Neural progenitor cell (in vitro differentiated cells): ENCODE results near the gene MYL4. TPM values are rescaled to one million over a fixed set of nuclear protein-coding genes. Genes with fewer than 3 reads are reported as not detected.

Experiments
- DNase-seq: peaks from one replicate; pipeline ENCODE4 v3.0.0-alpha.2; 2016; ENCODE audit warnings: low spot score
- H2AFZ ChIP-seq: fragments of 200-600 bp; sonication (generic); replicated peaks from 2 replicates; pipeline ENCODE4 v1.6.1; 2016; ENCODE audit warnings: antibody characterized with exemption
- H3F3A ChIP-seq: fragments of 200-600 bp; sonication (generic); 2 replicates; pipeline ENCODE4 v1.6.1; 2016; ENCODE audit warnings: antibody characterized with exemption, low read depth
- H3K27ac ChIP-seq: fragments of 200-600 bp; sonication (generic); 2 replicates; pipeline ENCODE4 v1.5.1; 2016; ENCODE audit warnings: mild to moderate bottlenecking
- H3K27me3 ChIP-seq: fragments of 200-600 bp; sonication (generic); 2 replicates; pipeline ENCODE4 v1.6.1; 2016; ENCODE audit warnings: mild to moderate bottlenecking, moderate library complexity
- H3K36me3 ChIP-seq: fragments of 200-600 bp; sonication (generic); 2 replicates; pipeline ENCODE4 v1.5.1; 2016
- H3K4me1 ChIP-seq: fragments of 200-600 bp; sonication (generic); 2 replicates; pipeline ENCODE4 v1.6.1; 2016; ENCODE audit warnings: mixed run types
- H3K4me2 ChIP-seq: fragments of 200-600 bp; sonication (generic); 2 replicates; pipeline ENCODE4 v1.6.1; 2016
- H3K4me3 ChIP-seq: fragments of 200-600 bp; sonication (generic); 2 replicates; pipeline ENCODE4 v1.5.1; 2016
- H3K79me2 ChIP-seq: fragments of 200-600 bp; sonication (generic); 2 replicates; pipeline ENCODE4 v1.6.1; 2016; ENCODE audit warnings: low read depth
- H3K9ac ChIP-seq: fragments of 200-600 bp; sonication (generic); 2 replicates; pipeline ENCODE4 v1.6.1; 2016
- H3K9me3 ChIP-seq: fragments of 200-600 bp; sonication (generic); 2 replicates; pipeline ENCODE4 v1.5.1; 2016; ENCODE audit warnings: low read depth
- H4K20me1 ChIP-seq: fragments of 200-600 bp; sonication (generic); 2 replicates; pipeline ENCODE4 v1.6.1; 2016; ENCODE audit warnings: low read depth
- H3K27ac Mint-ChIP-seq: 3 replicates; pipeline ENCODE4 v1.8.0; 2021; ENCODE audit warnings: mixed read lengths
- H3K27me3 Mint-ChIP-seq: 2 replicates; pipeline ENCODE4 v1.8.0; 2022; ENCODE audit warnings: low read depth, mild to moderate bottlenecking, inconsistent platforms, moderate library complexity, mixed read lengths; ENCODE audit not compliant: insufficient read depth
- H3K36me3 Mint-ChIP-seq: 3 replicates; pipeline ENCODE4 v1.8.0; 2021; ENCODE audit warnings: mixed read lengths
- H3K4me1 Mint-ChIP-seq: 3 replicates; pipeline ENCODE4 v1.8.0; 2021; ENCODE audit warnings: mixed read lengths
- H3K4me3 Mint-ChIP-seq: 3 replicates; pipeline ENCODE4 v1.8.0; 2021; ENCODE audit warnings: mild to moderate bottlenecking, moderate library complexity, mixed read lengths
- H3K9me3 Mint-ChIP-seq: 3 replicates; pipeline ENCODE4 v1.8.0; 2020; ENCODE audit warnings: mixed read lengths
- CTCF ChIP-seq: fragments of 200-600 bp; sonication (generic); IDR thresholded peaks from 2 replicates; pipeline ENCODE4 v1.5.1; 2017; ENCODE audit warnings: antibody characterized with exemption, mild to moderate bottlenecking
- EZH2 ChIP-seq: fragments of 200-600 bp; sonication (generic); IDR thresholded peaks from 2 replicates; pipeline ENCODE4 v1.6.1; 2017; ENCODE audit warnings: antibody characterized with exemption, mild to moderate bottlenecking, moderate library complexity
- EZH2phosphoT487 ChIP-seq: fragments of 200-600 bp; sonication (generic); IDR thresholded peaks from 2 replicates; pipeline ENCODE4 v1.6.1; 2017; ENCODE audit warnings: antibody characterized with exemption
- total RNA-seq: library from RNA; depleted of rRNA; stranded (reverse); fragments of >200 nt; gene quantifications from 2 replicates; pipeline ENCODE4 v1.2.3, GENCODE V29; 2015; ENCODE audit warnings: low replicate concordance

Gene MYL4
- total RNA-seq, 1 donor from 2014 or later = 0.37 TPM

- no peak for DNase-seq
- peaks cover 18% of the 10 kb centered on the region for H3K27me3 Mint-ChIP-seq
- H3K4me1 Mint-ChIP-seq = no peaks in the 10 kb centered on the region
- no peaks in the 10 kb centered on the region for H3K36me3 ChIP-seq
- H3K4me1 ChIP-seq = no peaks in the 10 kb centered on the region
- no peaks in the 10 kb centered on the region for H4K20me1 ChIP-seq
- H3K9me3 ChIP-seq = no peaks in the 10 kb centered on the region
- H3K27ac ChIP-seq = no peak overlapping the region
- no peak overlapping the region for H3K4me2 ChIP-seq
- no peak overlapping the region for H3K27ac Mint-ChIP-seq
- TF ChIP-seq EZH2phosphoT487 = no peak
- H3K79me2 ChIP-seq = no peaks in the 10 kb centered on the region
- H3K27me3 ChIP-seq = no peaks in the 10 kb centered on the region
- H3K9ac ChIP-seq = no peak overlapping the region
- H3F3A ChIP-seq = no peaks in the 10 kb centered on the region
- no peak overlapping the region for H3K4me3 ChIP-seq
- H3K4me3 Mint-ChIP-seq = no peak overlapping the region
- no peak overlapping the region for H2AFZ ChIP-seq
- H3K9me3 Mint-ChIP-seq = no peaks in the 10 kb centered on the region
- no peaks in the 10 kb centered on the region for H3K36me3 Mint-ChIP-seq
Observed at GRCh38 chr17:47239619-47239966, 30.4 kb downstream of the MYL4 start.

GRCh38 chr17:47239967-47240651, 31.0 kb downstream of the MYL4 start:
- Histone ChIP-seq H3K27ac (no peak overlapping the region), H3K36me3 (no peaks in the 10 kb centered on the region), H3F3A (no peaks in the 10 kb centered on the region), H3K4me1 (no peaks in the 10 kb centered on the region), H4K20me1 (no peaks in the 10 kb centered on the region), H3K27me3 (no peaks in the 10 kb centered on the region), H3K79me2 (no peaks in the 10 kb centered on the region), H3K4me2 (no peak overlapping the region), H3K9me3 (no peaks in the 10 kb centered on the region), H3K9ac (no peak overlapping the region), H3K4me3 (no peak overlapping the region), H2AFZ (no peak overlapping the region)
- no peak overlapping the region for H3K27ac Mint-ChIP-seq
- no peaks in the 10 kb centered on the region for H3K36me3 Mint-ChIP-seq
- no peak overlapping the region for H3K4me3 Mint-ChIP-seq
- no peaks in the 10 kb centered on the region for H3K9me3 Mint-ChIP-seq
- H3K4me1 Mint-ChIP-seq = no peaks in the 10 kb centered on the region
- DNase-seq = no peak
- TF ChIP-seq CTCF (no peak), EZH2phosphoT487 (no peak), EZH2 (no peak)
- peaks cover 15% of the 10 kb centered on the region for H3K27me3 Mint-ChIP-seq

GRCh38 chr17:47240806-47241205, 31.7 kb downstream of the MYL4 start:
- Histone ChIP-seq H3K36me3 (no peaks in the 10 kb centered on the region), H3K27ac (no peak overlapping the region), H3K9me3 (no peaks in the 10 kb centered on the region), H2AFZ (no peak overlapping the region), H3K9ac (no peak overlapping the region), H3K4me1 (no peaks in the 10 kb centered on the region), H3K4me3 (no peak overlapping the region), H3K79me2 (no peaks in the 10 kb centered on the region), H4K20me1 (no peaks in the 10 kb centered on the region), H3F3A (no peaks in the 10 kb centered on the region), H3K27me3 (no peaks in the 10 kb centered on the region), H3K4me2 (no peak overlapping the region)
- Mint-ChIP-seq H3K9me3 (no peaks in the 10 kb centered on the region), H3K36me3 (no peaks in the 10 kb centered on the region), H3K27me3 (peaks cover 10% of the 10 kb centered on the region), H3K4me3 (no peak overlapping the region), H3K27ac (no peak overlapping the region), H3K4me1 (no peaks in the 10 kb centered on the region)
- DNase-seq = no peak
- no peak for TF ChIP-seq CTCF
- TF ChIP-seq EZH2phosphoT487 = no peak
- no peak for TF ChIP-seq EZH2

- Histone ChIP-seq H4K20me1 (no peaks in the 10 kb centered on the region), H2AFZ (no peak overlapping the region), H3K36me3 (no peaks in the 10 kb centered on the region), H3F3A (no peaks in the 10 kb centered on the region), H3K79me2 (no peaks in the 10 kb centered on the region), H3K9me3 (no peaks in the 10 kb centered on the region), H3K27me3 (no peaks in the 10 kb centered on the region), H3K4me3 (no peak overlapping the region), H3K9ac (no peak overlapping the region), H3K27ac (no peak overlapping the region), H3K4me2 (no peak overlapping the region), H3K4me1 (no peaks in the 10 kb centered on the region)
- TF ChIP-seq EZH2 (no peak), EZH2phosphoT487 (no peak), CTCF (no peak)
- Mint-ChIP-seq H3K9me3 (no peaks in the 10 kb centered on the region), H3K36me3 (no peaks in the 10 kb centered on the region), H3K27ac (no peak overlapping the region), H3K4me3 (no peak overlapping the region), H3K27me3 (peaks cover 10% of the 10 kb centered on the region), H3K4me1 (no peaks in the 10 kb centered on the region)
- DNase-seq = no peak
Observed at GRCh38 chr17:47242648-47243047, 33.5 kb downstream of the MYL4 start.
